Cardiac fibroblast (primary cell): Measurements from ENCODE around the gene GSTA2.
A peak's percentile ranks its signal among the peaks of the same experiment; 100 is the strongest.
"Not testable (repeated sequence)": the region's sequence is repeated elsewhere in the genome, so short reads cannot be mapped to it uniquely, and the experiment has no call there.

ENCODE experiments used
- DNase-seq, 2 donors: peaks; one replicate each; pipeline versions ENCODE4 v3.0.0 to v3.0.0-alpha.2; 2010; ENCODE audit warnings: low read depth in 2 of 2
- H3K4me3 ChIP-seq, 2 donors: replicated peaks in 1 of 2; 1 replicate in 1 of 2; 2 replicates in 1 of 2; pipeline ENCODE4 v1.5.1; 2011; ENCODE audit warnings: low read depth in 2 of 2, low read length in 2 of 2, mild to moderate bottlenecking in 2 of 2, moderate library complexity in 1 of 2
- CTCF ChIP-seq: IDR thresholded peaks from one replicate; pipeline ENCODE4 v1.5.1; 2011; ENCODE audit warnings: low read depth, mild to moderate bottlenecking, low read length, inconsistent platforms

Gene GSTA2

GRCh38 chr6:52760105-52760765, 3.0 kb downstream of the GSTA2 start:
- DNase-seq: no peak
- H3K4me3 ChIP-seq: no peak overlapping the region
- TF ChIP-seq CTCF: no peak

- DNase-seq: peak in 1 of 2 donors; percentile 20
- TF ChIP-seq CTCF: no peak
- H3K4me3 ChIP-seq: no peak overlapping the region
These were observed 4.2 kb downstream of the GSTA2 start for GRCh38 chr6:52759085-52759484.

- DNase-seq: peak; percentile 75 to 92
- H3K4me3 ChIP-seq: not testable (repeated sequence)
These were observed 5.5 kb downstream of the GSTA2 start for GRCh38 chr6:52757651-52758338.

GRCh38 chr6:52754443-52754842, 8.8 kb downstream of the GSTA2 start:
- no peak for TF ChIP-seq CTCF
- DNase-seq: no peak
- no peak overlapping the region for H3K4me3 ChIP-seq

- DNase-seq, H3K4me3 ChIP-seq: not testable (repeated sequence)
These were observed 10.1 kb downstream of the GSTA2 start for GRCh38 chr6:52753137-52753536.

- H3K4me3 ChIP-seq: no peak overlapping the region
- no peak for DNase-seq
- TF ChIP-seq CTCF: no peak
These were observed 11.0 kb downstream of the GSTA2 start for GRCh38 chr6:52752310-52752709.

- TF ChIP-seq CTCF: no peak
- H3K4me3 ChIP-seq: no peak overlapping the region
- no peak for DNase-seq
These were observed 13.6 kb downstream of the GSTA2 start for GRCh38 chr6:52749556-52750152.

GRCh38 chr6:52747301-52747700, 16.0 kb downstream of the GSTA2 start:
- DNase-seq: peak in 1 of 2 donors; percentile 15
- H3K4me3 ChIP-seq: not testable (repeated sequence)
